Tracheal epithelial cell (primary cell): ENCODE measurements around the gene FCRL4. TPM values are rescaled to one million over a fixed set of nuclear protein-coding genes. Genes with fewer than 3 reads are reported as not detected.

Experiments used
- total RNA-seq: library from RNA; depleted of rRNA; stranded (reverse); fragments of >200 nt; gene quantifications from 2 replicates; pipeline ENCODE4 v1.2.1, GENCODE V29; 2014

The FCRL4 gene
- not detected in 2 replicates for total RNA-seq

GRCh38 chr1:157597959-157598667 is at the start of gene FCRL4:
Gene FCRL4, minus strand, starts transcription at chr1:157598085. Its CDS starts 141 bp downstream, at chr1:157597944.

GRCh38 chr1:157551694-157552693 is 45.9 kb downstream of the FCRL4 start, which contains the start of gene FCRL5:
Gene FCRL5, minus strand, starts transcription at chr1:157552515. Its CDS starts 153 bp downstream, at chr1:157552362.

Other genes with a start within 250 kb of the FCRL4 start
- gene FCRL5, start 45.6 kb downstream of the FCRL4 start, total RNA-seq = not detected in 2 replicates
- 0.21 TPM in 1 of 2 replicates, not detected in the other for gene FCRL3, start 102.7 kb upstream of the FCRL4 start, total RNA-seq
- not detected in 2 replicates for gene FCRL2, start 179.0 kb upstream of the FCRL4 start, total RNA-seq
- gene FCRL1, start 222.0 kb upstream of the FCRL4 start, total RNA-seq = not detected in 2 replicates
- not detected in 2 replicates for gene CD5L, start 243.7 kb upstream of the FCRL4 start, total RNA-seq